ENCODE data around the gene PLXNB2.

DNA sequence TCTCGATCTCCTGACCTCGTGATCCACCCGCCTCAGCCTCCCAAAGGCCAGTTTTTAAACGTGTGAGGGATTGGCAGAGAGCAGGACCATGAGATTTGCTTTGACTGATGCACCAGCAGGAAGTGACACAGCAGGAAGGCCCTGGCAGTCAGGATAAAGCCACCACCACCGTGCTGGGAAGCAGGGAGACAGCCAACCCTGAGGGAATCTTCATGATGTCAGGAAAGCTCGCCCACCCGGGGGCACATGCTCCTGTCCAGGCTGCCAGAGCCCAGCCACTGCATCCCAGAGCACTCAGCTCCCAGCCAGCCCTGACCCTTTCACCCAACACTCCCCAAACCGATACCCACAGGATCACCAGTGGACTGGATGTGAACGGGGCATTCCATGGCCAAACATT is 68.7 kb downstream of the PLXNB2 start:
- TF ChIP-seq, protein P1, sequence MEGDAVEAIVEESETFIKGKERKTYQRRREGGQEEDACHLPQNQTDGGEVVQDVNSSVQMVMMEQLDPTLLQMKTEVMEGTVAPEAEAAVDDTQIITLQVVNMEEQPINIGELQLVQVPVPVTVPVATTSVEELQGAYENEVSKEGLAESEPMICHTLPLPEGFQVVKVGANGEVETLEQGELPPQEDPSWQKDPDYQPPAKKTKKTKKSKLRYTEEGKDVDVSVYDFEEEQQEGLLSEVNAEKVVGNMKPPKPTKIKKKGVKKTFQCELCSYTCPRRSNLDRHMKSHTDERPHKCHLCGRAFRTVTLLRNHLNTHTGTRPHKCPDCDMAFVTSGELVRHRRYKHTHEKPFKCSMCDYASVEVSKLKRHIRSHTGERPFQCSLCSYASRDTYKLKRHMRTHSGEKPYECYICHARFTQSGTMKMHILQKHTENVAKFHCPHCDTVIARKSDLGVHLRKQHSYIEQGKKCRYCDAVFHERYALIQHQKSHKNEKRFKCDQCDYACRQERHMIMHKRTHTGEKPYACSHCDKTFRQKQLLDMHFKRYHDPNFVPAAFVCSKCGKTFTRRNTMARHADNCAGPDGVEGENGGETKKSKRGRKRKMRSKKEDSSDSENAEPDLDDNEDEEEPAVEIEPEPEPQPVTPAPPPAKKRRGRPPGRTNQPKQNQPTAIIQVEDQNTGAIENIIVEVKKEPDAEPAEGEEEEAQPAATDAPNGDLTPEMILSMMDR (IDR thresholded peaks at IDR 0.05): no peak
- no peak for TF ChIP-seq POLR2A (IDR thresholded peaks at IDR 0.05)
